H1 (cell line): Measurements from ENCODE around the gene SEC62. TPM values are rescaled to one million over a fixed set of nuclear protein-coding genes. Genes with fewer than 3 reads are reported as not detected.

ENCODE experiments used
- CTCF ChIA-PET: fragments of 300-600 bp; sonication (Branson Sonifier 250); formaldehyde crosslinking; loops from one replicate; lab custom pipeline; 2021; ENCODE audit not compliant: partially characterized antibody; lab: Charles Lee
- POLR2A ChIA-PET: fragments of 300-600 bp; sonication (Branson Sonifier 250); formaldehyde crosslinking; loops from one replicate; lab custom pipeline; 2021; ENCODE audit warnings: inconsistent platforms; ENCODE audit not compliant: partially characterized antibody; lab: Charles Lee
- DNase-seq, 2 experiments: peaks; one replicate each; pipeline versions ENCODE4 v3.0.0 to v3.0.0-alpha.2; 2010 to 2022; ENCODE audit warnings: low spot score in 2 of 2, low read depth in 1 of 2, mixed read lengths in 1 of 2
- FAIRE-seq: peaks from 2 replicates; lab custom pipeline; 2011; peaks lifted over from hg19 to GRCh38; lab: Jason Lieb, UNC
- H2AFZ ChIP-seq: 2 replicates; pipeline ENCODE4 v1.8.1; 2012; ENCODE audit warnings: low read length, inconsistent platforms
- H2AK5ac ChIP-seq: 2 replicates; pipeline ENCODE4 v1.6.1; 2013; ENCODE audit warnings: low read depth, low read length
- H2BK120ac ChIP-seq: replicated peaks from 2 replicates; pipeline ENCODE3; 2013; ENCODE audit warnings: low read depth, low read length, inconsistent platforms
- H2BK12ac ChIP-seq: 2 replicates; pipeline ENCODE4 v1.6.1; 2013; ENCODE audit warnings: low read depth, low read length
- H2BK15ac ChIP-seq: 2 replicates; pipeline ENCODE4 v1.6.1; 2013; ENCODE audit warnings: low read length
- H2BK20ac ChIP-seq: 2 replicates; pipeline ENCODE4 v1.6.1; 2013; ENCODE audit warnings: low read length
- H2BK5ac ChIP-seq: 2 replicates; pipeline ENCODE4 v1.6.1; 2013; ENCODE audit warnings: low read depth, low read length
- H3K14ac ChIP-seq: 2 replicates; pipeline ENCODE4 v1.6.1; 2013; ENCODE audit warnings: inconsistent platforms; ENCODE audit not compliant: insufficient read length
- H3K18ac ChIP-seq: 2 replicates; pipeline ENCODE4 v1.6.1; 2013; ENCODE audit warnings: low read length; ENCODE audit errors: extremely low read depth
- H3K23ac ChIP-seq: 2 replicates; pipeline ENCODE4 v1.6.1; 2013; ENCODE audit warnings: inconsistent platforms; ENCODE audit not compliant: insufficient read length
- H3K23me2 ChIP-seq: 2 replicates; pipeline ENCODE4 v1.6.1; 2013; ENCODE audit warnings: low read depth, low read length
- H3K27ac ChIP-seq: 2 replicates; pipeline ENCODE4 v1.6.1; 2011; ENCODE audit warnings: low read depth, low read length, inconsistent platforms
- H3K27me3 ChIP-seq, 4 experiments: replicated peaks in 1 of 4; 1 replicate in 1 of 4; 2 replicates in 3 of 4; pipeline versions ENCODE4 v1.6.1 to v1.8.1; 2011 to 2013; ENCODE audit warnings: low read length in 3 of 4, mild to moderate bottlenecking in 3 of 4, inconsistent platforms in 2 of 4, mixed read lengths in 2 of 4, moderate library complexity in 1 of 4; ENCODE audit not compliant: control insufficient read depth in 3 of 4, insufficient read depth in 3 of 4; ENCODE audit errors: extremely low read depth in 1 of 4
- H3K36me3 ChIP-seq, 4 experiments: 2 replicates each; pipeline versions ENCODE4 v1.6.1 to v1.8.1; 2011 to 2013; ENCODE audit warnings: mild to moderate bottlenecking in 4 of 4, low read length in 3 of 4, moderate library complexity in 2 of 4, control low read depth in 1 of 4, inconsistent platforms in 1 of 4; ENCODE audit not compliant: insufficient read depth in 4 of 4, control insufficient read depth in 2 of 4
- H3K4ac ChIP-seq: replicated peaks from 2 replicates; pipeline ENCODE3; 2013; ENCODE audit warnings: low read length, low read depth, mixed read lengths, inconsistent platforms; ENCODE audit not compliant: insufficient read length
- H3K4me1 ChIP-seq, 4 experiments: replicated peaks in 1 of 4; 1 replicate in 1 of 4; 2 replicates in 3 of 4; pipeline versions ENCODE4 v1.6.1 to v1.8.1; 2011 to 2013; ENCODE audit warnings: low read length in 3 of 4, inconsistent platforms in 2 of 4, mixed read lengths in 1 of 4; ENCODE audit not compliant: insufficient read depth in 4 of 4, control insufficient read depth in 3 of 4
- H3K4me2 ChIP-seq, 2 experiments: 2 replicates each; pipeline versions ENCODE4 v1.6.1 to v1.8.1; 2011 to 2013; ENCODE audit warnings: low read depth in 2 of 2, low read length in 2 of 2, control low read depth in 1 of 2, inconsistent platforms in 1 of 2, mild to moderate bottlenecking in 1 of 2; ENCODE audit not compliant: insufficient read depth in 1 of 2
- H3K4me3 ChIP-seq, 4 experiments: fragments of 200-600, 300-600 bp in 1 of 4; sonication (generic), shearing (Covaris generic), sonication (Bioruptor Twin) in 1 of 4; 2 replicates each; pipeline versions ENCODE4 v1.5.1 to v1.8.1; 2011 to 2016; ENCODE audit warnings: low read length in 4 of 4, low read depth in 3 of 4, control low read depth in 2 of 4, inconsistent platforms in 2 of 4, mild to moderate bottlenecking in 2 of 4, mixed read lengths in 1 of 4, moderate library complexity in 1 of 4; ENCODE audit not compliant: insufficient read depth in 2 of 4; ENCODE audit errors: extremely low read depth in 1 of 4
- H3K56ac ChIP-seq: replicated peaks from 2 replicates; pipeline ENCODE3; 2013; ENCODE audit warnings: low read depth, mild to moderate bottlenecking, mixed read lengths, low read length, inconsistent platforms; ENCODE audit not compliant: insufficient read length
- H3K79me1 ChIP-seq: 2 replicates; pipeline ENCODE4 v1.6.1; 2013; ENCODE audit warnings: low read depth, low read length, control low read depth
- H3K79me2 ChIP-seq, 2 experiments: 2 replicates each; pipeline versions ENCODE4 v1.6.1 to v1.8.1; 2012 to 2013; ENCODE audit warnings: low read length in 2 of 2, mild to moderate bottlenecking in 2 of 2, inconsistent platforms in 1 of 2; ENCODE audit not compliant: insufficient read depth in 2 of 2, control insufficient read depth in 1 of 2
- H3K9ac ChIP-seq, 4 experiments: replicated peaks in 1 of 4; 1 replicate in 1 of 4; 2 replicates in 3 of 4; pipeline versions ENCODE4 v1.6.1 to v1.8.1; 2011 to 2013; ENCODE audit warnings: low read depth in 3 of 4, low read length in 3 of 4, control low read depth in 2 of 4, mild to moderate bottlenecking in 2 of 4, moderate library complexity in 2 of 4, inconsistent platforms in 1 of 4; ENCODE audit errors: extremely low read depth in 1 of 4
- H3K9me3 ChIP-seq, 2 experiments: 2 replicates each; pipeline versions ENCODE4 v1.6.1 to v1.8.1; 2012 to 2013; ENCODE audit warnings: mild to moderate bottlenecking in 2 of 2, moderate library complexity in 2 of 2, control low read depth in 1 of 2, inconsistent platforms in 1 of 2, low read depth in 1 of 2, low read length in 1 of 2, mixed read lengths in 1 of 2; ENCODE audit not compliant: insufficient read depth in 2 of 2
- H4K20me1 ChIP-seq, 2 experiments: replicated peaks in 1 of 2; 2 replicates each; pipeline versions ENCODE3 to v1.8.1; 2011 to 2013; ENCODE audit warnings: inconsistent platforms in 2 of 2, low read length in 2 of 2, mild to moderate bottlenecking in 1 of 2; ENCODE audit not compliant: insufficient read depth in 2 of 2, control insufficient read depth in 1 of 2
- H4K5ac ChIP-seq: 2 replicates; pipeline ENCODE4 v1.6.1; 2013; ENCODE audit warnings: low read length, low read depth, mixed read lengths, inconsistent platforms; ENCODE audit not compliant: insufficient read length
- H4K8ac ChIP-seq: 2 replicates; pipeline ENCODE4 v1.8.0; 2013; ENCODE audit warnings: mild to moderate bottlenecking, moderate library complexity, low read length, inconsistent platforms; ENCODE audit not compliant: insufficient read depth; ENCODE audit errors: extremely low read depth
- H4K91ac ChIP-seq: replicated peaks from 2 replicates; pipeline ENCODE3; 2013; ENCODE audit warnings: low read length, mixed read lengths, inconsistent platforms; ENCODE audit not compliant: insufficient read length
- WGBS, 2 experiments: shearing (Covaris generic) in 1 of 2; methylation state at CpG; one replicate each; pipeline versions ENCODE4 v1.1.6 to v1.1.7; 2013 to 2015; ENCODE audit warnings: low lambda C conversion rate in 2 of 2, mixed read lengths in 2 of 2, inconsistent platforms in 1 of 2, low coverage in 1 of 2, missing lambda C conversion rate in 1 of 2; ENCODE audit not compliant: insufficient replicate concordance in 2 of 2, insufficient coverage in 1 of 2, insufficient read length in 1 of 2; ENCODE audit errors: extremely low coverage in 1 of 2, missing lambda C conversion rate in 1 of 2; 5-methylcytosine and 5-hydroxymethylcytosine counted together
- polyA plus RNA-seq, 7 experiments: library from polyadenylated mRNA; depleted of rRNA in 3 of 7; stranded (reverse) in 5 of 7; unstranded in 2 of 7; fragments of >200 nt in 5 of 7; fragments of 200-250 nt in 2 of 7; gene quantifications; 1 replicate in 5 of 7; 2 replicates in 1 of 7; 4 replicates in 1 of 7; pipeline versions ENCODE4 v1.2.1 to v1.2.3, GENCODE V29; 2011 to 2013; ENCODE audit warnings: missing spikeins in 2 of 7, mixed read lengths in 2 of 7
- total RNA-seq: library from RNA; stranded (reverse); fragmentation: NEBNext Ultra II Directional; extraction: Animal tissue kit (Norgen Biotek cat#: 25700); gene quantifications from 2 replicates; pipeline ENCODE4 v1.2.1, GENCODE V29; 2021

The SEC62 gene
- total and polyA plus RNA-seq, 2 of the 8 experiments (the other 6 are each of a cell fraction or from before 2014, with no cell fraction given): 67.8 to 113 TPM

GRCh38 chr3:169998668-169999131 lies 32.1 kb downstream of the SEC62 start:
- Histone ChIP-seq H3K36me3 (peaks cover 2 to 13% (median 5%) of the 10 kb centered on the region in 4 experiments; a peak in 3 of 8 replicates), H3K14ac (no peak overlapping the region), H2BK15ac (no peak overlapping the region), H3K23me2 (no peaks in the 10 kb centered on the region), H2BK5ac (no peak overlapping the region), H2BK12ac (no peak overlapping the region), H3K18ac (no peak overlapping the region), H2BK20ac (no peak overlapping the region), H3K4me1 (no peaks in the 10 kb centered on the region), H3K56ac (no peak overlapping the region), H4K20me1 (no peaks in the 10 kb centered on the region), H3K9ac (no peak overlapping the region), H3K27me3 (no peaks in the 10 kb centered on the region), H3K23ac (no peak overlapping the region), H2BK120ac (no peak overlapping the region), H3K9me3 (no peaks in the 10 kb centered on the region), H3K4ac (no peak overlapping the region), H3K4me3 (no peak overlapping the region), H4K8ac (no peak overlapping the region), H3K79me2 (no peaks in the 10 kb centered on the region), H3K79me1 (no peaks in the 10 kb centered on the region), H2AK5ac (no peak overlapping the region), H3K4me2 (no peak overlapping the region), H4K91ac (no peak overlapping the region), H3K27ac (no peak overlapping the region), H2AFZ (no peak overlapping the region), H4K5ac (no peak overlapping the region)
- FAIRE-seq (no peak), DNase-seq (no peak)
- ChIA-PET CTCF (no interaction called here), POLR2A (interaction anchor here (0.5 kb wide), 1 partner anchor 73 kb away, joined by 3 read pairs; no protein-coding TSS in a partner anchor)
- WGBS, 2 experiments: 75% methylated on average over 2 of the region's 2 CpGs; no CpG with 5 or more reads in 1 of the 2 experiments
